Effector memory CD4-positive, alpha-beta T cell (primary cell): ENCODE results near the gene SERPINB4.
"Not testable (repeated sequence)": the region's sequence is repeated elsewhere in the genome, so short reads cannot be mapped to it uniquely, and the experiment has no call there.

ENCODE experiments used
- DNase-seq, 3 donors: peaks; one replicate each; pipeline ENCODE4 v3.0.0-alpha.2; 2020
- H3K27ac ChIP-seq: 2 replicates; pipeline ENCODE4 v1.7.0; 2013; ENCODE audit warnings: mild to moderate bottlenecking, low read length, moderate library complexity; ENCODE audit not compliant: insufficient read depth, poor library complexity, severe bottlenecking
- H3K27me3 ChIP-seq: replicated peaks from 2 replicates; pipeline ENCODE4 v1.7.0; 2013; ENCODE audit warnings: mild to moderate bottlenecking, low read length; ENCODE audit not compliant: insufficient read depth, control insufficient read depth, poor library complexity, severe bottlenecking
- H3K36me3 ChIP-seq: 2 replicates; pipeline ENCODE4 v1.7.0; 2013; ENCODE audit warnings: mild to moderate bottlenecking, low read length, moderate library complexity; ENCODE audit not compliant: control insufficient read depth, insufficient read depth
- H3K4me1 ChIP-seq: 2 replicates; pipeline ENCODE4 v1.7.0; 2013; ENCODE audit warnings: low read length, mild to moderate bottlenecking; ENCODE audit not compliant: control insufficient read depth, insufficient read depth, poor library complexity, severe bottlenecking
- H3K4me3 ChIP-seq: 2 replicates; pipeline ENCODE4 v1.7.0; 2013; ENCODE audit warnings: low read length, low read depth, mild to moderate bottlenecking; ENCODE audit not compliant: insufficient read depth, poor library complexity, severe bottlenecking
- H3K9me3 ChIP-seq: 2 replicates; pipeline ENCODE4 v1.7.0; 2013; ENCODE audit warnings: mild to moderate bottlenecking, low read length, moderate library complexity; ENCODE audit not compliant: control insufficient read depth

The SERPINB4 gene

GRCh38 chr18:63676526-63677323, 32.7 kb upstream of the SERPINB4 start:
- H3K9me3 ChIP-seq, result peaks cover under 1% of the 10 kb centered on the region
- no peak overlapping the region for H3K4me3 ChIP-seq
- no peaks in the 10 kb centered on the region for H3K4me1 ChIP-seq
- no peak for DNase-seq
- no peaks in the 10 kb centered on the region for H3K36me3 ChIP-seq
- no peaks in the 10 kb centered on the region for H3K27me3 ChIP-seq
- H3K27ac ChIP-seq, result no peak overlapping the region

DNA sequence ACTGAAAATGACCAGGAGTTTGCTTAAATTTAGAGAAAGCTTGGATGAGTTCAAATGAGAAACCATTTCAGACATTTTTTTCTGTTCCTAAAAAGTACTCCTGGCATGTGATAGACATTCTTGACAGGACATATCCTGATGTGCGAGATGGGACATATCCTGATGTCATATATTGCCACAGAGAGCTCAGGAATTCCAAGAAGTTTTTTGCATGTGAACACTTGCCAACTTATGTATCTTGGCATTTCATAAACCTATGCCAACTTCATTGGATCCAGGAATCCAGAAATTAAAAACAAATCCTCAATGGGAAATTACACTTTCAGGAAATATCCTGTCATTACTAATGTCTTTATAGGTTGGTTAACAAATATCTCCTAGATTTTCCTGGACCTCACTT, 20.5 kb upstream of the SERPINB4 start:
- H3K9me3 ChIP-seq, result no peaks in the 10 kb centered on the region
- H3K4me1 ChIP-seq, result no peaks in the 10 kb centered on the region
- no peak overlapping the region for H3K27ac ChIP-seq
- DNase-seq, result no peak
- no peak overlapping the region for H3K4me3 ChIP-seq
- no peaks in the 10 kb centered on the region for H3K36me3 ChIP-seq
- H3K27me3 ChIP-seq, result no peaks in the 10 kb centered on the region

DNA sequence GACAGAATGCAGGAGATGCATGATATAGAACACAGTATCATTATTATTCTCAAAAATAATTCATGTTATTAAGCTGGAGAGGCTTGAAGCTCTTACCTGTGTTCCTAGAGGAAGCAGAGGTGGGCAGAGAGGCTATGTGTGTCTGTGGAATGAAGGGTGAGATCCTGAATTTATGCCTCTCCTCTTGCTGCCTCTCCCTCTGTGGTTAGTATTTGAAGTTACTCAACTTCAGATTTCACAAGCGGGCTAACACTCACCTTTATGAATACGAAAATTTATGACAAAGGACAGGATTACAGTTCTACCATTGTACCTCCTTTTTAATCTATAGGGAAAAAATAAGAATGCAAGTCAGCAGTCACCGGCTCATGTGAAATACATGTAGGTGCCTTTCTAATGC, 17.7 kb upstream of the SERPINB4 start, which contains the start of gene SERPINB3:
Gene SERPINB3, minus strand, starts transcription at position 144 of the 400 bp plus-strand sequence. CDS start 677 bp downstream, outside the sequence.
- not testable (repeated sequence) for H3K9me3 ChIP-seq

DNA sequence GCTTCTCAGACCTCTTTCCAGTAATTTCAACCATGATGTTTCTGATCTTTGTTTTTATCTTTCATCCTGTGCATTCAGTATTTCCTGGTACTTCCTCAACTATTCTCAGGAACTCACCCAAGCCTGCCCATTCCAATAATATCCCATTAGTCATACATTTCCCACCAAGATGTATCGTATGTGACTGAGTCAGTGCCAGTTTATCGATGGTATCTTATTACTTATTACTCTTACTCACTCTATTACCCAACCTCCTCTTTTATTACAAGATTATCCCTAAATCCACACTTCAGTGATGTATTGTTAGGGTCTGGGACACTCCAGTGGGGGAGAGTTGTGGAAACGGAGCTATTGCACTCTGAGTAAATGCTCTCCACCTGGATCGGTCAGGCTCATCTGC, 14.9 kb upstream of the SERPINB4 start:
- H3K36me3 ChIP-seq, H3K4me1 ChIP-seq, H3K27me3 ChIP-seq, H3K9me3 ChIP-seq, H3K27ac ChIP-seq, DNase-seq, H3K4me3 ChIP-seq: not testable (repeated sequence)

More for the DNA sequence above, 17.7 kb upstream of the SERPINB4 start, which contains the start of gene SERPINB3:
- DNase-seq, H3K36me3 ChIP-seq, H3K27ac ChIP-seq, H3K27me3 ChIP-seq, H3K4me1 ChIP-seq, H3K4me3 ChIP-seq: not testable (repeated sequence)

- not testable (repeated sequence) for H3K27me3 ChIP-seq, H3K27ac ChIP-seq, DNase-seq, H3K4me1 ChIP-seq, H3K36me3 ChIP-seq, H3K4me3 ChIP-seq, H3K9me3 ChIP-seq
Measured at GRCh38 chr18:63650271-63650670, 6.2 kb upstream of the SERPINB4 start.

- H3K27me3 ChIP-seq, result no peaks in the 10 kb centered on the region
- H3K9me3 ChIP-seq, result no peaks in the 10 kb centered on the region
- no peaks in the 10 kb centered on the region for H3K36me3 ChIP-seq
- no peak overlapping the region for H3K27ac ChIP-seq
- no peak overlapping the region for H3K4me3 ChIP-seq
- no peak for DNase-seq
- H3K4me1 ChIP-seq, result no peaks in the 10 kb centered on the region
Measured at GRCh38 chr18:63648241-63648640, 4.2 kb upstream of the SERPINB4 start.

GRCh38 chr18:63646936-63647335, 2.9 kb upstream of the SERPINB4 start:
- DNase-seq, result no peak

DNA sequence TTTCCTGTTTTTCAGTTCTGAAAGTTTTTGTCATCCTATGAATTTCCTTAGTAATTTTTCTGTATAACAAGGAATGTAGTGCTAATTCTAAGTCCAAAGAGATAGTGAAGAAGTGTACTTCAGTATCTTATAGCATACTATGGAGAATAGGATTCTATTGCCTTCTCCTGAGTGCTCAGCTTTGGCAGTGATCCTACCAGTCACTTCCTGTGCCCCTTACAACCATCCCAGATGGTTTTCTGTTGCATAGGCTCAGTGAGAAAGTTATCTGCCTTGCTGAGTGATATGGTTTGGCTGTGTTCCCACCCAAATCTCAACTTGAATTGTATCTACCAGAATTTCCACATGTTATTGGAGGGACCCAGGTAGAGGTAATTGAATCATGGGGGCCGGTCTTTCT, 638 bp upstream of the SERPINB4 start:
- not testable (repeated sequence) for H3K4me3 ChIP-seq, H3K4me1 ChIP-seq, H3K27ac ChIP-seq, DNase-seq, H3K27me3 ChIP-seq, H3K36me3 ChIP-seq, H3K9me3 ChIP-seq

More at GRCh38 chr18:63646936-63647335, 2.9 kb upstream of the SERPINB4 start:
- no peaks in the 10 kb centered on the region for H3K4me1 ChIP-seq
- no peak overlapping the region for H3K27ac ChIP-seq
- no peaks in the 10 kb centered on the region for H3K36me3 ChIP-seq
- no peak overlapping the region for H3K4me3 ChIP-seq
- H3K27me3 ChIP-seq, result no peaks in the 10 kb centered on the region
- H3K9me3 ChIP-seq, result no peaks in the 10 kb centered on the region

DNA sequence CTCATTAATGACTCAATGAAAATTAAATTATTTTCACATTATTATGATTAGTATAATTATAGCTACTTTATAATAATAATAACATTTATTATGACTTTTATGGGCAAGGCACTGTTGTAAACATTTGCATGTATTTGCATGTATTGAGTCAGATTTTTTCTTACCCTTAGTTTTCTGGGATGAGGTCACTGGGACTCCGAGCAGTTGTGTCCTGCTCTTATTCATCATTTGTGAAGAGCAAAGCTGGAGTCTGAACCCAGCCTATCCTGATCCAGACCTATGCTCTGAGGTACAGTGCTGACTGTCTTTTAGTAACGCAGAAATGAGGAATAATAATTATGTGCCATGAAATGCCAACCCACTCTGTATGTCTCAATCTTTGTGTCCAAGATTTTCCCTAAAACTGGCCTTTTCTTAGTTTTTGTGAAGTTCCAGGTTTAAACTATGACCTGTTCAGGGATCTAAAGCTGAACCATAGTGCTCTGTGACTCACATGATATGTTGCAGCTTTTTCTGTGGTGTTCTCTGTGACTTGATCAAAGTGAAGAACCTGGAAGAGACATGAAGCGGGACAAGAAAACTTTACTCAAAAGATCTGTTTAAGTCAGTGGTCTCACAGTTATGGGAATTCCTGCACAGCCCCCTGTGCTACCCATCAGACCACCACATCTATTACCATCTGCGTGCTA, 1.2 kb downstream of the SERPINB4 start:
- H3K4me3 ChIP-seq, H3K9me3 ChIP-seq, H3K27me3 ChIP-seq, H3K36me3 ChIP-seq, H3K27ac ChIP-seq, H3K4me1 ChIP-seq, DNase-seq: not testable (repeated sequence)

DNA sequence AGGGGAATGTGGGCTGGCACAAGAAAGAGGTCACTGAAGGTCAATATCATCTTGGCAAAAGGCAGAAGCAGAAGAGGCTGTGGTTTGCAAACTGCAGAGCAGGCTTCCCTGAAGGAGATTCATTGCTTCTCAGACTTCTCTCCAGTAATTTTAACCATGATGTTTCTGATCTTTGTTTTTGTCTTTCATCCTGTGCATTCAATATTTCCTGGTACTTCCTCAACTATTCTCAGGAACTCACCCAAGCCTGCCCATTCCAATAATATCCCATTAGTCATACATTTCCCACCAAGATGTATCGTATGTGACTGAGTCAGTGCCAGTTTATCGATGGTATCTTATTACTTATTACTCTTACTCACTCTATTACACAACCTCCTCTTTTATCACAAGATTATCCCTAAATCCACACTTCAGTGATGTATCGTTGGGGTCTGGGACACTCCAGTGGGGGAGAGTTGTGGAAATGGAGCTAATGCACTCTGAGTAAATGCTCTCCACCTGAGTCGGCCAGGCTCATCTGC, 2.8 kb downstream of the SERPINB4 start:
- not testable (repeated sequence) for H3K4me1 ChIP-seq, H3K27ac ChIP-seq, H3K9me3 ChIP-seq, H3K4me3 ChIP-seq, DNase-seq, H3K27me3 ChIP-seq, H3K36me3 ChIP-seq
